Stromal cell of bone marrow (primary cell): ENCODE data around the gene D2HGDH.
"Not testable (repeated sequence)": the region's sequence is repeated elsewhere in the genome, so short reads cannot be mapped to it uniquely, and the experiment has no call there.

Experiments used
- DNase-seq: peaks from one replicate; pipeline ENCODE4 v3.0.0-alpha.2; 2012; ENCODE audit warnings: low read depth

Gene D2HGDH

GRCh38 chr2:241808721-241809382 is 74.4 kb downstream of the D2HGDH start, which contains the start of gene NEU4:
NEU4 (plus strand) TSS chr2:241809193; CDS start chr2:241814485, 5,292 bp downstream.
- DNase-seq: no peak

GRCh38 chr2:241809383-241810306 is 75.2 kb downstream of the D2HGDH start:
- no peak for DNase-seq

GRCh38 chr2:241810307-241811200 is 76.1 kb downstream of the D2HGDH start:
- DNase-seq: no peak

GRCh38 chr2:241811201-241811951 is 76.9 kb downstream of the D2HGDH start:
- DNase-seq: no peak

GRCh38 chr2:241811952-241812729 is 77.7 kb downstream of the D2HGDH start:
- no peak for DNase-seq

- no peak for DNase-seq
These were observed 78.6 kb downstream of the D2HGDH start for GRCh38 chr2:241812730-241813643.

- DNase-seq: no peak
These were observed 79.4 kb downstream of the D2HGDH start for GRCh38 chr2:241813644-241814392.

GRCh38 chr2:241814393-241814642 is 79.9 kb downstream of the D2HGDH start:
- no peak for DNase-seq

- no peak for DNase-seq
These were observed 80.4 kb downstream of the D2HGDH start for GRCh38 chr2:241814643-241815476.

- DNase-seq: no peak
These were observed 81.3 kb downstream of the D2HGDH start for GRCh38 chr2:241815477-241816430.

- no peak for DNase-seq
These were observed 82.1 kb downstream of the D2HGDH start for GRCh38 chr2:241816431-241817121.

- no peak for DNase-seq
These were observed 82.8 kb downstream of the D2HGDH start for GRCh38 chr2:241817126-241817820.

GRCh38 chr2:241817821-241818215 is 83.4 kb downstream of the D2HGDH start:
- not testable (repeated sequence) for DNase-seq
